Ovary (tissue), 9 donors: ENCODE data around the gene KIAA1671. TPM values are rescaled to one million over a fixed set of nuclear protein-coding genes. Genes with fewer than 3 reads are reported as not detected.

Experiments used
- DNase-seq, 5 donors: peaks; one replicate each; pipeline ENCODE4 v3.0.0-alpha.2; 2019 to 2020
- H3K27ac ChIP-seq, 2 donors: fragments of 200-600 bp; one replicate each; pipeline versions ENCODE4 v1.5.1 to v1.8.0; 2019 to 2022
- H3K27me3 ChIP-seq: fragments of 200-600 bp; one replicate; pipeline ENCODE4 v1.8.0; 2022
- H3K36me3 ChIP-seq: fragments of 200-600 bp; sonication (generic); one replicate; pipeline ENCODE4 v1.5.1; 2019
- H3K4me1 ChIP-seq: one replicate; pipeline ENCODE4 v1.8.1; 2013; ENCODE audit warnings: mild to moderate bottlenecking, moderate library complexity; ENCODE audit not compliant: insufficient read depth
- H3K4me3 ChIP-seq: fragments of 200-600 bp; sonication (generic); one replicate; pipeline ENCODE4 v1.5.1; 2017
- H3K9me3 ChIP-seq, 2 donors: fragments of 200-600 bp in 1 of 2; sonication (generic) in 1 of 2; one replicate each; pipeline versions ENCODE4 v1.5.1 to v1.8.1; 2013 to 2019; ENCODE audit warnings: mild to moderate bottlenecking in 1 of 2, moderate library complexity in 1 of 2
- EP300 ChIP-seq: sonication (generic); formaldehyde crosslinking; IDR thresholded peaks from one replicate; pipeline ENCODE4 v1.6.1; 2017; ENCODE audit warnings: antibody characterized with exemption
- POLR2A ChIP-seq: fragments of 450-650 bp; IDR thresholded peaks from one replicate; pipeline ENCODE4 v1.6.1; 2017; ENCODE audit warnings: antibody characterized with exemption, mild to moderate bottlenecking, moderate library complexity
- WGBS, 3 donors: extraction: QIAGEN DNeasy Blood & Tissue Kit in 1 of 3; methylation state at CpG; one replicate each; pipeline versions ENCODE4 v1.1.5 to v1.1.7; 2013 to 2017; 5-methylcytosine and 5-hydroxymethylcytosine counted together
- intact Hi-C, 4 donors: fragments of 100-400 bp; cut with DNase I; formaldehyde crosslinking; loops; one replicate each; pipeline versions ENCODE4 v1.11.0 to v1.15.1; 2022 to 2023
- polyA plus RNA-seq, 2 donors: library from polyadenylated mRNA; stranded (reverse); fragments of 200-250 nt in 1 of 2; fragments of 350-450 nt in 1 of 2; fragmentation: Illumina TruSeq in 1 of 2; extraction: RNeasy Lipid Tissue Mini Kit (QIAGEN cat#74804) in 1 of 2; gene quantifications; one replicate each; pipeline ENCODE4 v1.2.3, GENCODE V29; 2013 to 2014
- total RNA-seq, 7 donors: library from RNA; depleted of rRNA in 2 of 7; stranded (reverse); fragments of >200 nt in 2 of 7; fragmentation: NEBNext Ultra II Directional in 3 of 7; extraction: Animal tissue kit (Norgen Biotek cat#: 25700) in 3 of 7; gene quantifications; one replicate each; pipeline versions ENCODE4 v1.1.0 to v1.2.4, GENCODE V29; 2016 to 2023
- TF ChIP-seq, protein P1 (sequence below), 3 donors: fragments of 450-650 bp in 2 of 3; fragments of 200-600 bp in 1 of 3; IDR thresholded peaks; one replicate each; pipeline versions ENCODE4 v1.5.1 to v1.8.0; 2016 to 2022; ENCODE audit warnings: antibody characterized with exemption in 3 of 3, mild to moderate bottlenecking in 1 of 3
- donor health status: DM: no; HTN: no; CAD: no; lungs with moderate emphysema.
- donor health status: DM: no; HTN: no; CAD: no.
- donor health status: Bipolar disorder and iron deficiency.
- donor health status: DM: yes; HTN: yes; CAD: no.
- donor health status: DM: no; HTN: no; CAD: no.
- donor health status: DM: yes; HTN: yes; CAD: no.

KIAA1671 gene
- total and polyA plus RNA-seq, 9 donors, result 9.8 to 27.9 (median 24.5) TPM

- Histone ChIP-seq H3K4me1 (peaks cover 3% of the 10 kb centered on the region), H3K36me3 (no peaks in the 10 kb centered on the region), H3K27ac (no peak overlapping the region), H3K9me3 (no peaks in the 10 kb centered on the region), H3K27me3 (no peaks in the 10 kb centered on the region), H3K4me3 (no peak overlapping the region)
- no peak for DNase-seq
- no peak for TF ChIP-seq EP300
- TF ChIP-seq, protein P1, sequence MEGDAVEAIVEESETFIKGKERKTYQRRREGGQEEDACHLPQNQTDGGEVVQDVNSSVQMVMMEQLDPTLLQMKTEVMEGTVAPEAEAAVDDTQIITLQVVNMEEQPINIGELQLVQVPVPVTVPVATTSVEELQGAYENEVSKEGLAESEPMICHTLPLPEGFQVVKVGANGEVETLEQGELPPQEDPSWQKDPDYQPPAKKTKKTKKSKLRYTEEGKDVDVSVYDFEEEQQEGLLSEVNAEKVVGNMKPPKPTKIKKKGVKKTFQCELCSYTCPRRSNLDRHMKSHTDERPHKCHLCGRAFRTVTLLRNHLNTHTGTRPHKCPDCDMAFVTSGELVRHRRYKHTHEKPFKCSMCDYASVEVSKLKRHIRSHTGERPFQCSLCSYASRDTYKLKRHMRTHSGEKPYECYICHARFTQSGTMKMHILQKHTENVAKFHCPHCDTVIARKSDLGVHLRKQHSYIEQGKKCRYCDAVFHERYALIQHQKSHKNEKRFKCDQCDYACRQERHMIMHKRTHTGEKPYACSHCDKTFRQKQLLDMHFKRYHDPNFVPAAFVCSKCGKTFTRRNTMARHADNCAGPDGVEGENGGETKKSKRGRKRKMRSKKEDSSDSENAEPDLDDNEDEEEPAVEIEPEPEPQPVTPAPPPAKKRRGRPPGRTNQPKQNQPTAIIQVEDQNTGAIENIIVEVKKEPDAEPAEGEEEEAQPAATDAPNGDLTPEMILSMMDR (IDR thresholded peaks at IDR 0.05), result no peak
- intact Hi-C loops, result no loop called here
- 75 to 80% (median 77%) methylated on average over 6 of the region's 6 CpGs for WGBS, 3 donors
Observed at GRCh38 chr22:25094579-25094978, 142.1 kb downstream of the KIAA1671 start.

- H3K27me3 ChIP-seq, result no peaks in the 10 kb centered on the region
- no peak for DNase-seq
- no peak overlapping the region for H3K27ac ChIP-seq
- TF ChIP-seq POLR2A, result no peak
- no peak for TF ChIP-seq EP300
- no peaks in the 10 kb centered on the region for H3K36me3 ChIP-seq
- no peak overlapping the region for H3K4me3 ChIP-seq
- no peaks in the 10 kb centered on the region for H3K9me3 ChIP-seq
- 81 to 92% (median 82%) methylated on average over 7 of the region's 7 CpGs for WGBS, 3 donors
- intact Hi-C loops, result no loop called here
- peaks cover 6% of the 10 kb centered on the region for H3K4me1 ChIP-seq
Observed at GRCh38 chr22:25095869-25096268, 143.4 kb downstream of the KIAA1671 start.

DNA sequence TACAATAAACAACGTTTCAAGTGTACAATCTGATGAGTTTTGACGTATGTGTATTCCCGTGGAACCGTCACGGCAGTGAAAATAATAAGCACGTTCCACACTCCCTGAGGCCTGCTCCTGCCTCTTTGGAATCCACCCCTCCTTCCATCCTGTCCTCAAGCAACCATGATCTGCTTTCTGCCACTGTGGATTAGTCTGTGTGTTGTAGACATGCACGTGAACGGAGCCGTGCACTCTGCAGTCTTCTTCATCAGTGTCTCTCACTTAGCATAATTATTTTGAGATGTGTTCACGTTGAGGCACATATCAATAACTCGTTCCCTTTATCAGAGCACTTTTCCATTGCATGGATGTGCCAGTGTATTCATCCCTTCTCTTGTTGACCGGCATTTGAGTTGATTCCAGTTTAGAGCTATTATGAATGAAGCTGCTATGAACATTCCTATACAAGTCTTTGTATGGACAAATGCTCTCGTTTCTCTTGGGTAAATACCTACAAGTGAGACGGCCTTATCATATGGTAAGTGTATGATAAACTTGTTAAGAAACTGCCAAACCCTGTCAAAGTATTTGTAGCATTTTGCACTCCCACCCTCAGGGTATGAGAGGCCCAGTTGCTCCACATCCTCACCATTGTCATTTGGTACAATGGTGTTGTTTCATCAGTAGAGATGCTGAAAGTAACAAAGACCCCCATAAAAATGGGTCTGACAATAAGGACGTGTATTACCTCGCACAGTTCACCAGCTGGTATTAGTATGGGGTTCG is 144.3 kb downstream of the KIAA1671 start:
- intact Hi-C loops, result no loop called here

DNA sequence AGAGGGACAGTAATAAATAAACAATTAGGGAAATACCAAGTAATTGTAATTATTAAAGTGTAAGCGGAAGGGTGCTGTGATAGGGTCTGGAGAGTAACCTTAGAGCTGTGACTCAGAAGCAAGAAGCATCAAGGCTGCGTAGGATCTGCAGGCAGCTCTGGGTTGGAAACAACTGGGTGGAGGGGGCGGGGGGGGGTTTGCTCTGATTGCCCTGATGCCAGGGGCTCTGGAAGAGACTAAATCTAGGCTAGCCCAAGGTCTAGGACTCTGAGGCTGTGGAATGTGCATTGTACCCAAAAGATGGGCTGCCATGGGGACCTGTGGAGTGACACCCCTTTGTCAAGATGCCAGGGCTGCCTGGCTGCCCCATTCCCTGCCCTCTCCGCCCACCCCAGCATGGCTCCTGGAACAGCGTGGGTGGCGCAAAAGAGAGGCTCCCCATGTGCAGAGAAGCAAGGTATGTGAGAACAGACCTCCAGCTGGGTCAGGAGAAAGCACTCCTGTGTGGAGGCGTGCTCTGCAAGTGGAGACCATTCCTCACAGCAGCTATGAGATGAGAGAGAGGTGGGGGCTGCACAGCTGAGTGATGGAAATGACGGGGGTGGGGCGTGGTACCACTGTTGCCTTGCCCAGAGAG is 146.0 kb downstream of the KIAA1671 start:
- 89 to 95% (median 93%) methylated on average over 9 of the region's 9 CpGs for WGBS, 3 donors
- no peak for DNase-seq

More for the DNA sequence above, 144.3 kb downstream of the KIAA1671 start:
- 86 to 90% (median 87%) methylated on average over 17 of the region's 17 CpGs for WGBS, 3 donors
- Histone ChIP-seq H3K27ac (no peak overlapping the region), H3K4me3 (no peak overlapping the region), H3K36me3 (no peaks in the 10 kb centered on the region), H3K27me3 (no peaks in the 10 kb centered on the region), H3K9me3 (no peaks in the 10 kb centered on the region), H3K4me1 (peaks cover 6% of the 10 kb centered on the region)
- TF ChIP-seq, protein P1 (IDR thresholded peaks at IDR 0.05), result no peak
- no peak for DNase-seq

More for the DNA sequence above, 146.0 kb downstream of the KIAA1671 start:
- peaks cover 3% of the 10 kb centered on the region for H3K4me1 ChIP-seq
- H3K4me3 ChIP-seq, result no peak overlapping the region
- no peaks in the 10 kb centered on the region for H3K27me3 ChIP-seq
- intact Hi-C loops, result no loop called here
- no peak overlapping the region for H3K27ac ChIP-seq
- H3K9me3 ChIP-seq, result no peaks in the 10 kb centered on the region
- H3K36me3 ChIP-seq, result no peaks in the 10 kb centered on the region
- TF ChIP-seq, protein P1 (IDR thresholded peaks at IDR 0.05), result no peak
- TF ChIP-seq POLR2A (no peak), EP300 (no peak)
